ENCODE data around the gene HOXB6. TPM values are rescaled to one million over a fixed set of nuclear protein-coding genes. Genes with fewer than 3 reads are reported as not detected.

The HOXB6 gene
- polyA plus RNA-seq, 1 donor, result 9.8 TPM

GRCh38 chr17:48555258-48556228 is 49.2 kb downstream of the HOXB6 start:
- Histone ChIP-seq H3K9me3 (ENCODE audit: control insufficient read depth, low read depth, low read length) (peaks cover 6% of the 10 kb centered on the region), H3K4me3 (ENCODE audit: low read length) (peak overlapping the region; percentile 19), H3K4me1 (ENCODE audit: control insufficient read depth, insufficient read depth, low read length) (peaks cover 19% of the 10 kb centered on the region), H3K36me3 (ENCODE audit: control insufficient read depth, insufficient read depth, low read length) (peaks cover 7% of the 10 kb centered on the region), H3K27me3 (ENCODE audit: control insufficient read depth, insufficient read depth, low read length) (peaks cover 75% of the 10 kb centered on the region), H3K27ac (ENCODE audit: low read length) (peak overlapping the region; percentile 65)
- whole genome bisulfite sequencing (ENCODE audit: insufficient coverage, low lambda C conversion rate), result no CpG with 5 or more reads among the region's 36 CpGs
- DNase-seq, result peak; percentile 75 to 84

GRCh38 chr17:48554412-48555257 is 50.2 kb downstream of the HOXB6 start:
- peak overlapping the region; percentile 19 for H3K4me3 ChIP-seq (ENCODE audit: low read length)
- peak overlapping the region; percentile 53 for H3K27ac ChIP-seq (ENCODE audit: low read length)
- peaks cover 84% of the 10 kb centered on the region for H3K27me3 ChIP-seq (ENCODE audit: control insufficient read depth, insufficient read depth, low read length)
- peaks cover 15% of the 10 kb centered on the region for H3K4me1 ChIP-seq (ENCODE audit: control insufficient read depth, insufficient read depth, low read length)
- 0% methylated on average over 3 of the region's 44 CpGs for WGBS (ENCODE audit: insufficient coverage, low lambda C conversion rate)
- H3K9me3 ChIP-seq (ENCODE audit: control insufficient read depth, low read depth, low read length), result peaks cover 9% of the 10 kb centered on the region
- DNase-seq, result peak in 1 of 2 donors; percentile 26
- H3K36me3 ChIP-seq (ENCODE audit: control insufficient read depth, insufficient read depth, low read length), result peaks cover 12% of the 10 kb centered on the region

DNA sequence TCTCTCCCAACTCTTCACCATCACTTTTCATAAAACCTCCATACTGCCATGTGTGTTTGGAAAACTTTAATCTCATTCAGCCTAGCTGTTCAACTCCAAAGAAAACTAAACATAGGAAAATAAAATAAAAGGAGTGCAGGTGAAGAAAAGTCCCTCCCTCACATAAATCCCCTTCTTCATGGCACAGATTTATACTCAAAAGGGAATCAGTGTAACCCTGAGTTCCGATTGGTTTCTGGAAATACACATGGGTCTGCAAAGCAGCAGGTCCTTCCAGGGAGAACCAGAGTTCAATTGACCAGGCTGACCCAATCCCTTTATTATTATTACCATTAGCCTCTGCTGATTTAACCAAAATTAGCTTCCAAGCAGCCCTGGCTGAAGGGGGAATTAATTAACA is 51.0 kb downstream of the HOXB6 start:
- H3K27ac ChIP-seq (ENCODE audit: low read length), result peak overlapping the region; percentile 53
- DNase-seq, result peak in 1 of 2 donors; percentile 7
- H3K4me1 ChIP-seq (ENCODE audit: control insufficient read depth, insufficient read depth, low read length), result peaks cover 15% of the 10 kb centered on the region
- H3K36me3 ChIP-seq (ENCODE audit: control insufficient read depth, insufficient read depth, low read length), result peaks cover 14% of the 10 kb centered on the region
- H3K27me3 ChIP-seq (ENCODE audit: control insufficient read depth, insufficient read depth, low read length), result peaks cover 81% of the 10 kb centered on the region
- peaks cover 9% of the 10 kb centered on the region for H3K9me3 ChIP-seq (ENCODE audit: control insufficient read depth, low read depth, low read length)
- no CpG with 5 or more reads among the region's 1 CpG for WGBS (ENCODE audit: insufficient coverage, low lambda C conversion rate)
- peak overlapping the region; percentile 19 for H3K4me3 ChIP-seq (ENCODE audit: low read length)

GRCh38 chr17:48553190-48553547 is 51.6 kb downstream of the HOXB6 start:
- H3K36me3 ChIP-seq (ENCODE audit: control insufficient read depth, insufficient read depth, low read length), result peaks cover 14% of the 10 kb centered on the region
- H3K4me1 ChIP-seq (ENCODE audit: control insufficient read depth, insufficient read depth, low read length), result peaks cover 15% of the 10 kb centered on the region
- peaks cover 80% of the 10 kb centered on the region for H3K27me3 ChIP-seq (ENCODE audit: control insufficient read depth, insufficient read depth, low read length)
- H3K4me3 ChIP-seq (ENCODE audit: low read length), result no peak overlapping the region
- H3K27ac ChIP-seq (ENCODE audit: low read length), result peak overlapping the region; percentile 71
- DNase-seq, result peak in 1 of 2 donors; percentile 2
- WGBS (ENCODE audit: insufficient coverage, low lambda C conversion rate), result 57% methylated on average over 1 of the region's 5 CpGs
- peaks cover 9% of the 10 kb centered on the region for H3K9me3 ChIP-seq (ENCODE audit: control insufficient read depth, low read depth, low read length)

DNA sequence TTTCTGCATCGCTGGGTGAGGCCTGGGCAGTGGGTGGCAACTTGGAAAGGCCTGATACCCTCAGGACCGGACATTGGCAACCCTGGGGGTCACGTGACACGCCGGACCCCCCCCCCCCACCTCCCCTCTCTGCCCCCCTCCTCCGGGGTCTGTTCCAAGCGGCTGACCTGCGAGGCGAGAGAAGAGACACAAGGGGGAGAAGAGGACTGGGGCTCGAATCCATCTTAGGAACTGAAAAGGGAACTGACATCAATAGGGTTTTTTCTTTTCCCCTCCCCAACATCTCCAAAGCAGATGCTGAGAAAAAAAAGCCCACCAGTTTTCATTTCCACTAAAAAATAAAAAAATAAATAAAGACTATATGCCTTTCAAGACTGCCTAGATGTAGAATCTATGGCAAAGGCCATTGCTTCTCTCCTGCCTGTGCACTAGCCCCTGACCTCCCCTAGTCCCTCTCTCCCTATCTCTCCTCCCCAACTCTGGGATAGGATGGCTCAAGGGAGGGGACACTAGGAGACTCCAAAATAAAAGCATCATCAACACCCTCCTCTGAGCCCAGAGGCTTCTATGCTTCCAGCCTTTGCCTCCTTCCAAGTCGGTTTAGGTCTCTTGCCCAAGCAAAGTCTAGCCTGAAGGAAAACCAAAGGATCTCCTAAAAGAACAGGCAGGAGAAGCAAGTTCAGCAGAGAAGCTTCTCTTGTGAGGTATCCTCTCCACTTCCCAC is 52.2 kb downstream of the HOXB6 start:
- no peak overlapping the region for H3K4me3 ChIP-seq (ENCODE audit: low read length)
- H3K27me3 ChIP-seq (ENCODE audit: control insufficient read depth, insufficient read depth, low read length), result peaks cover 80% of the 10 kb centered on the region
- H3K4me1 ChIP-seq (ENCODE audit: control insufficient read depth, insufficient read depth, low read length), result peaks cover 15% of the 10 kb centered on the region
- H3K36me3 ChIP-seq (ENCODE audit: control insufficient read depth, insufficient read depth, low read length), result peaks cover 14% of the 10 kb centered on the region
- no peak for DNase-seq
- H3K27ac ChIP-seq (ENCODE audit: low read length), result peak overlapping the region; percentile 88
- no CpG with 5 or more reads among the region's 11 CpGs for WGBS (ENCODE audit: insufficient coverage, low lambda C conversion rate)
- H3K9me3 ChIP-seq (ENCODE audit: control insufficient read depth, low read depth, low read length), result peaks cover 9% of the 10 kb centered on the region

- DNase-seq, result no peak
- H3K27me3 ChIP-seq (ENCODE audit: control insufficient read depth, insufficient read depth, low read length), result peaks cover 81% of the 10 kb centered on the region
These were observed 53.0 kb downstream of the HOXB6 start for GRCh38 chr17:48551596-48552465.

GRCh38 chr17:48551214-48551555 is 53.6 kb downstream of the HOXB6 start:
- peak overlapping the region; percentile 88 for H3K27ac ChIP-seq (ENCODE audit: low read length)
- peaks cover 14% of the 10 kb centered on the region for H3K36me3 ChIP-seq (ENCODE audit: control insufficient read depth, insufficient read depth, low read length)
- DNase-seq, result no peak
- peaks cover 81% of the 10 kb centered on the region for H3K27me3 ChIP-seq (ENCODE audit: control insufficient read depth, insufficient read depth, low read length)
- peaks cover 9% of the 10 kb centered on the region for H3K9me3 ChIP-seq (ENCODE audit: control insufficient read depth, low read depth, low read length)
- H3K4me1 ChIP-seq (ENCODE audit: control insufficient read depth, insufficient read depth, low read length), result peaks cover 15% of the 10 kb centered on the region
- no CpG with 5 or more reads among the region's 19 CpGs for WGBS (ENCODE audit: insufficient coverage, low lambda C conversion rate)
- no peak overlapping the region for H3K4me3 ChIP-seq (ENCODE audit: low read length)

More at GRCh38 chr17:48551596-48552465, 53.0 kb downstream of the HOXB6 start:
- peaks cover 14% of the 10 kb centered on the region for H3K4me1 ChIP-seq (ENCODE audit: control insufficient read depth, insufficient read depth, low read length)
- H3K9me3 ChIP-seq (ENCODE audit: control insufficient read depth, low read depth, low read length), result peaks cover 9% of the 10 kb centered on the region
- H3K27ac ChIP-seq (ENCODE audit: low read length), result peak overlapping the region; percentile 88
- WGBS (ENCODE audit: insufficient coverage, low lambda C conversion rate), result no CpG with 5 or more reads among the region's 47 CpGs
- peaks cover 14% of the 10 kb centered on the region for H3K36me3 ChIP-seq (ENCODE audit: control insufficient read depth, insufficient read depth, low read length)
- no peak overlapping the region for H3K4me3 ChIP-seq (ENCODE audit: low read length)

- Histone ChIP-seq H3K4me3 (ENCODE audit: low read length) (no peak overlapping the region), H3K27ac (ENCODE audit: low read length) (peak overlapping the region; percentile 88), H3K9me3 (ENCODE audit: control insufficient read depth, low read depth, low read length) (peaks cover 9% of the 10 kb centered on the region), H3K4me1 (ENCODE audit: control insufficient read depth, insufficient read depth, low read length) (peaks cover 15% of the 10 kb centered on the region), H3K27me3 (ENCODE audit: control insufficient read depth, insufficient read depth, low read length) (peaks cover 79% of the 10 kb centered on the region), H3K36me3 (ENCODE audit: control insufficient read depth, insufficient read depth, low read length) (peaks cover 14% of the 10 kb centered on the region)
- no peak for DNase-seq
- WGBS (ENCODE audit: insufficient coverage, low lambda C conversion rate), result no CpG with 5 or more reads among the region's 70 CpGs
These were observed 54.1 kb downstream of the HOXB6 start for GRCh38 chr17:48550502-48551213.

GRCh38 chr17:48549914-48550501 is 54.8 kb downstream of the HOXB6 start:
- peaks cover 84% of the 10 kb centered on the region for H3K27me3 ChIP-seq (ENCODE audit: control insufficient read depth, insufficient read depth, low read length)
- H3K36me3 ChIP-seq (ENCODE audit: control insufficient read depth, insufficient read depth, low read length), result peaks cover 14% of the 10 kb centered on the region
- WGBS (ENCODE audit: insufficient coverage, low lambda C conversion rate), result no CpG with 5 or more reads among the region's 18 CpGs
- no peak for DNase-seq
- H3K4me1 ChIP-seq (ENCODE audit: control insufficient read depth, insufficient read depth, low read length), result peaks cover 20% of the 10 kb centered on the region
- no peak overlapping the region for H3K4me3 ChIP-seq (ENCODE audit: low read length)
- H3K27ac ChIP-seq (ENCODE audit: low read length), result peak overlapping the region; percentile 88
- H3K9me3 ChIP-seq (ENCODE audit: control insufficient read depth, low read depth, low read length), result peaks cover 9% of the 10 kb centered on the region

Measured in large intestine (tissue), 3 donors.